GM12878 (cell line): Measurements from ENCODE around the gene FEN1. TPM values are rescaled to one million over a fixed set of nuclear protein-coding genes. Genes with fewer than 3 reads are reported as not detected.

ENCODE experiments used
- ATAC-seq: fragments of 200-7000 bp; cut with Tn5 transposase; 3 replicates; pipeline ENCODE4 v1.9.1; 2020; ENCODE audit warnings: mild to moderate bottlenecking, moderate library complexity
- BruUV-seq: library from RNA; stranded (reverse); fragments of 400-500 nt; replicated peaks from 2 replicates; lab custom pipeline; 2021; lab: Mats Ljungman, UMichigan
- CTCF ChIA-PET: fragments of 300-600 bp; sonication (Branson Sonifier 250); formaldehyde crosslinking; extraction: SDS; loops from one replicate; lab custom pipeline; 2021; ENCODE audit warnings: inconsistent platforms; lab: Yijun Ruan, JAX
- POLR2A ChIA-PET: fragments of 350-600 bp; formaldehyde crosslinking; extraction: SDS; loops from one replicate; lab custom pipeline; 2021; ENCODE audit warnings: inconsistent platforms; lab: Charles Lee
- RAD21 ChIA-PET: fragments of 300-600 bp; sonication (Branson Sonifier 250); formaldehyde crosslinking; loops from one replicate; lab custom pipeline; 2023; ENCODE audit warnings: antibody characterized with exemption; ENCODE audit not compliant: unreplicated experiment; lab: Charles Lee
- SMC1A ChIA-PET: fragments of 300-600 bp; sonication (Branson Sonifier 250); formaldehyde crosslinking; loops from one replicate; lab custom pipeline; 2023; ENCODE audit not compliant: unreplicated experiment, uncharacterized antibody; lab: Charles Lee
- DNase-seq: peaks from one replicate; pipeline ENCODE4 v3.0.0-alpha.2; 2011; ENCODE audit warnings: low read depth, low spot score
- FAIRE-seq: peaks from 3 replicates; lab custom pipeline; 2011; peaks lifted over from hg19 to GRCh38; lab: Jason Lieb, UNC
- H2AFZ ChIP-seq: 2 replicates; pipeline ENCODE4 v1.6.0; 2011; ENCODE audit warnings: low read depth, low read length, control low read depth; ENCODE audit not compliant: control insufficient read depth
- H3K27ac ChIP-seq: 2 replicates; pipeline ENCODE4 v1.5.1; 2011; ENCODE audit warnings: control low read depth; ENCODE audit not compliant: control insufficient read depth, insufficient read depth
- H3K27me3 ChIP-seq, 2 experiments: replicated peaks in 1 of 2; 2 replicates each; pipeline versions ENCODE4 v1.6.0 to v1.6.1; 2011; ENCODE audit warnings: low read length in 1 of 2; ENCODE audit not compliant: control insufficient read depth in 2 of 2, insufficient read depth in 2 of 2
- H3K36me3 ChIP-seq, 2 experiments: 2 replicates each; pipeline ENCODE4 v1.5.1; 2011; ENCODE audit warnings: low read length in 1 of 2; ENCODE audit not compliant: control insufficient read depth in 2 of 2, insufficient read depth in 2 of 2
- H3K4me1 ChIP-seq: 2 replicates; pipeline ENCODE4 v1.6.1; 2011; ENCODE audit warnings: mild to moderate bottlenecking, low read length, moderate library complexity, mixed read lengths; ENCODE audit not compliant: control insufficient read depth, insufficient read depth
- H3K4me2 ChIP-seq: 2 replicates; pipeline ENCODE4 v1.6.0; 2011; ENCODE audit warnings: control low read depth; ENCODE audit not compliant: control insufficient read depth, insufficient read depth
- H3K4me3 ChIP-seq: fragments of 200-600 bp; sonication (generic); 2 replicates; pipeline ENCODE4 v1.5.1; 2016
- H3K79me2 ChIP-seq: 2 replicates; pipeline ENCODE4 v1.6.0; 2011; ENCODE audit warnings: low read length; ENCODE audit not compliant: control insufficient read depth, insufficient read depth
- H3K9ac ChIP-seq: 2 replicates; pipeline ENCODE4 v1.8.0; 2011; ENCODE audit warnings: low read length, control low read depth, mixed read lengths; ENCODE audit not compliant: control insufficient read depth, insufficient read depth
- H3K9me3 ChIP-seq: replicated peaks from 3 replicates; pipeline ENCODE4 v1.5.1; 2011; ENCODE audit warnings: mild to moderate bottlenecking, low read length; ENCODE audit not compliant: control insufficient read depth, insufficient read depth
- H4K20me1 ChIP-seq: 2 replicates; pipeline ENCODE4 v1.6.0; 2011; ENCODE audit not compliant: control insufficient read depth, insufficient read depth
- IKZF1 ChIP-seq: fragments of 450-650 bp; conservative IDR thresholded peaks from 2 replicates; pipeline ENCODE4 v1.6.1; 2017; ENCODE audit warnings: antibody characterized with exemption, mild to moderate bottlenecking
- MTA3 ChIP-seq: IDR thresholded peaks from 2 replicates; pipeline ENCODE4 v1.6.1; 2012; ENCODE audit warnings: low read length, inconsistent platforms, borderline replicate concordance
- POLR2A ChIP-seq: IDR thresholded peaks from 2 replicates; pipeline ENCODE4 v1.6.1; 2011; ENCODE audit warnings: low read depth, mild to moderate bottlenecking, low read length
- REST ChIP-seq: IDR thresholded peaks from 2 replicates; pipeline ENCODE4 v1.6.1; 2012; ENCODE audit warnings: mild to moderate bottlenecking, low read depth, low read length
- SMARCA5 ChIP-seq: fragments of 450-650 bp; IDR thresholded peaks from 2 replicates; pipeline ENCODE4 v1.6.1; 2017; ENCODE audit warnings: mild to moderate bottlenecking
- SP1 ChIP-seq: IDR thresholded peaks from one replicate; pipeline ENCODE4 v1.6.1; 2011; ENCODE audit warnings: low read depth, low read length
- TCF3 ChIP-seq: IDR thresholded peaks from 2 replicates; pipeline ENCODE4 v1.6.1; 2012; ENCODE audit warnings: low read depth, mild to moderate bottlenecking, low read length, borderline replicate concordance; ENCODE audit not compliant: insufficient read depth
- WGBS: methylation state at CpG from one replicate; pipeline ENCODE4 v1.1.6; 2016; ENCODE audit warnings: low lambda C conversion rate; ENCODE audit not compliant: insufficient replicate concordance, insufficient coverage; ENCODE audit errors: missing lambda C conversion rate; 5-methylcytosine and 5-hydroxymethylcytosine counted together
- in situ Hi-C: fragments of 300-500 bp; cut with MboI; formaldehyde crosslinking; loops from 9 replicates; pipeline ENCODE4 v1.14.3; 2018; ENCODE audit warnings: mixed read lengths
- intact Hi-C: fragments of 100-400 bp; cut with micrococcal nuclease; formaldehyde crosslinking; loops from one replicate; pipeline ENCODE4 v1.14.2; 2022; ENCODE audit not compliant: unreplicated experiment
- polyA plus RNA-seq, 11 experiments: library from polyadenylated mRNA; depleted of rRNA in 4 of 11; unstranded in 6 of 11; stranded (reverse) in 5 of 11; fragments of >200 nt; fragmentation: Nextera tagmentation in 4 of 11; fragmentation: Illumina TruSeq in 1 of 11; extraction: Ambion mirVana in 4 of 11; extraction: Trizol in 1 of 11; gene quantifications; 1 replicate in 1 of 11; 2 replicates in 10 of 11; pipeline versions ENCODE4 v1.2.1 to v1.2.3, GENCODE V29; 2011 to 2016; ENCODE audit warnings: inconsistent platforms in 2 of 11, missing spikeins in 2 of 11, low read depth in 1 of 11
- total RNA-seq, 4 experiments: library from RNA; depleted of rRNA in 3 of 4; stranded (reverse); fragments of >200 nt in 3 of 4; fragmentation: Illumina TruSeq in 1 of 4; extraction: Trizol in 1 of 4; gene quantifications; 2 replicates each; pipeline versions ENCODE4 v1.2.1 to v1.2.3, GENCODE V29; 2013 to 2021

FEN1 gene
- total and polyA plus RNA-seq, 10 of the 15 experiments (the other 5 are each of a cell fraction or from before 2014, with no cell fraction given): 54.8 to 282 (median 125) TPM

- TF ChIP-seq REST (no peak), TCF3 (0 out of 2 replicates have a peak, but pooled peaks have one; percentile 17), IKZF1 (peak; percentile 20), SP1 (no peak), POLR2A (peak; percentile 41)
Measured at GRCh38 chr11:61828629-61829407, 36.1 kb downstream of the FEN1 start (continued).

DNA sequence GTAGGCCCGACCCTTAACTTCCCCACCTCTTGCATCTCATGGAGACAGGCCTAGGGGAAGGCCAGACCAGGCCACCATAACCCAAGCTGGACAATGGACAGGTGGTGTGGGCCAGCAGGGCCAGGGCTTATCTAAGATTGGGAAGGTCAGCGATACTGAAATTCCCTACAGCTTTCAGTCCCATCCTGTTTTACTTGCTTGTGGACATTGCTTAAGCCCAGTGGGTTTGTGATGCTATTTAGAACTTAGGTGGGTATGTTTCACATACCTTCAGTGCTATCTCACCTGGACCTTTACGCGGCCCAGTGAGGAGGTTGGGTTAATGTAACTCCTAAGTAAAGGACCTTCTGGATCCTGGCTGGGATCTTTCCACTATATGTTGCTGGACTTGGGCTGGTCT is 37.1 kb downstream of the FEN1 start:
- Histone ChIP-seq H3K9me3 (no peaks in the 10 kb centered on the region), H3K4me2 (peak overlapping the region; percentile 82), H2AFZ (no peak overlapping the region), H3K4me1 (peaks cover 32% of the 10 kb centered on the region), H3K4me3 (peak overlapping the region; percentile 100), H3K27ac (peak overlapping the region; percentile 95), H3K9ac (peak overlapping the region; percentile 95), H3K36me3 (peaks cover 0 to 9% of the 10 kb centered on the region in 2 experiments; a peak in 1 of 4 replicates), H3K79me2 (peaks cover 76% of the 10 kb centered on the region), H4K20me1 (no peaks in the 10 kb centered on the region), H3K27me3 (no peaks in the 10 kb centered on the region)
- in situ Hi-C loops: no loop called here
- SMC1A ChIA-PET: interaction anchor here (2.7 to 6.2 kb wide), 2 partner anchors 13 to 32 kb away, joined by 22 to 67 read pairs; partner anchors contain the start of gene FADS1
- no peak for ATAC-seq
- RAD21 ChIA-PET: interaction anchor here (2.5 to 6.9 kb wide), 3 partner anchors 13 to 73 kb away, joined by 7 to 51 read pairs (median 48); partner anchors contain the start of gene FADS1
- no TSS peak for BruUV-seq
- POLR2A ChIA-PET: interaction anchor here (0.6 to 6.9 kb wide), 6 partner anchors 12 to 235 kb away, joined by 3 to 167 read pairs (median 18); partner anchors contain the start of gene FADS1
- CTCF ChIA-PET: interaction anchor here (0.9 to 9.7 kb wide), 6 partner anchors 12 to 252 kb away, joined by 3 to 75 read pairs (median 4); partner anchors contain the start of gene FADS1
- no peak for FAIRE-seq
- intact Hi-C loops: loop anchor here (5.0 kb wide), 1 partner anchor 137 kb away; the partner anchor contains the start of gene FTH1
- no peak for DNase-seq
- TF ChIP-seq MTA3 (0 out of 2 replicates have a peak, but pooled peaks have one; percentile 49), SMARCA5 (no peak)
- WGBS: 60% methylated on average over 4 of the region's 4 CpGs
